Measurements from ENCODE around the gene PDE4D.

DNA sequence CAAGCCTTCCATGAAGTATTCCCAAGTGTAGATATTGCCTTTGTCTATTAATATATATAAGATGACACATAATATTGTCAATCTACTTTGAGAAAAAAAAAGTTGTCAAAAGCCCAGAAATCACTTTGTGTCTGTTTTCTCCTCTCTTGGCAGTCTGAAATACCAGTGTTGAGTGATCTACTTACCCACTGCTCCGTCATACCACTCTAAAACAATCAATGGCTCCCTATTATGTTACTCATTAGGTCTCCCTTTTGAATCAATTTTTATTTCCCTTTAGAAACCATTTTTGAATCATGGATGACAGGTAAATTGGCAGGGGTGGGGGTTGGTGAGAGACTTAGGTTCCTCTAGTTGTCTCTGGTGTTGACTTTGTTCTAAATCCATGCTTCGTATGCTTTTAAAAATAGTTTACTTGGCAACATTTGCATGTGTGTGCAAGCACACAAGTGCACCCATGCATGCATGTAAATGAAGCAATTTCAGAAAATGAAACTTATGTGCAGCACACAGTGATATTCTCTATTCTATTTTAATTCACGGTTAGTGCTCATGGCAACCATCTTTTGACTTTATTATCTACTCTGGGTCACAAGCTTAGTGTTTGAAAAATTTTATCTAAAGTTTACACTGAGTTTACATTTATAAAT, 931.8 kb downstream of the PDE4D start:
- TF ChIP-seq CTCF (optimal IDR thresholded peaks at IDR 0.05 in 1 of 3, IDR thresholded peaks at IDR 0.05 in 1 of 3, conservative IDR thresholded peaks at IDR 0.05 in 1 of 3; ENCODE audit: extremely low read depth in 1 of 3, insufficient read depth in 2 of 3, low read length in 3 of 3) (no peak), EZH2 (IDR thresholded peaks at IDR 0.05; ENCODE audit: low read length) (no peak)
